Thymus (tissue), 11 donors: ENCODE results near the gene GORASP1. TPM values are rescaled to one million over a fixed set of nuclear protein-coding genes. Genes with fewer than 3 reads are reported as not detected.

Experiments
- DNase-seq, 9 donors: peaks; one replicate each; pipeline ENCODE4 v3.0.0-alpha.2; 2013; ENCODE audit warnings: low spot score in 9 of 9, low read depth in 6 of 9, missing footprints in 1 of 9
- H3K27ac ChIP-seq, 2 donors: one replicate each; pipeline ENCODE4 v1.5.1; 2013; ENCODE audit warnings: control low read depth in 1 of 2, low read depth in 1 of 2, low read length in 1 of 2, mild to moderate bottlenecking in 1 of 2, moderate library complexity in 1 of 2
- H3K27me3 ChIP-seq, 2 donors: one replicate each; pipeline ENCODE4 v1.5.1; 2013; ENCODE audit warnings: low read length in 1 of 2; ENCODE audit not compliant: control insufficient read depth in 2 of 2, insufficient read depth in 1 of 2
- H3K36me3 ChIP-seq, 2 donors: one replicate each; pipeline ENCODE4 v1.5.1; 2013; ENCODE audit warnings: low read length in 1 of 2, mild to moderate bottlenecking in 1 of 2, moderate library complexity in 1 of 2; ENCODE audit not compliant: control insufficient read depth in 2 of 2, insufficient read depth in 2 of 2
- H3K4me1 ChIP-seq, 2 donors: one replicate each; pipeline ENCODE4 v1.5.1; 2013; ENCODE audit warnings: low read length in 2 of 2; ENCODE audit not compliant: control insufficient read depth in 2 of 2, insufficient read depth in 2 of 2
- H3K4me3 ChIP-seq, 2 donors: one replicate each; pipeline ENCODE4 v1.5.1; 2013; ENCODE audit warnings: low read length in 2 of 2, control low read depth in 1 of 2, mild to moderate bottlenecking in 1 of 2
- H3K9me3 ChIP-seq, 2 donors: one replicate each; pipeline ENCODE4 v1.5.1; 2013; ENCODE audit warnings: low read length in 1 of 2, mild to moderate bottlenecking in 1 of 2; ENCODE audit not compliant: control insufficient read depth in 2 of 2, insufficient read depth in 1 of 2
- WGBS: extraction: QIAGEN DNeasy Blood & Tissue Kit; methylation state at CpG from one replicate; pipeline ENCODE4 v1.1.7; 2013; 5-methylcytosine and 5-hydroxymethylcytosine counted together
- polyA plus RNA-seq: library from polyadenylated mRNA; stranded (reverse); fragments of 200-250 nt; gene quantifications from one replicate; pipeline ENCODE4 v1.2.3, GENCODE V29; 2013
- total RNA-seq: library from RNA; stranded (reverse); fragments of 120-200 nt; gene quantifications from one replicate; pipeline ENCODE4 v1.2.4, GENCODE V29; 2013
- donor health status: healthy.

GORASP1 gene
- total and polyA plus RNA-seq, 2 donors: 19.7 to 26.2 TPM

DNA sequence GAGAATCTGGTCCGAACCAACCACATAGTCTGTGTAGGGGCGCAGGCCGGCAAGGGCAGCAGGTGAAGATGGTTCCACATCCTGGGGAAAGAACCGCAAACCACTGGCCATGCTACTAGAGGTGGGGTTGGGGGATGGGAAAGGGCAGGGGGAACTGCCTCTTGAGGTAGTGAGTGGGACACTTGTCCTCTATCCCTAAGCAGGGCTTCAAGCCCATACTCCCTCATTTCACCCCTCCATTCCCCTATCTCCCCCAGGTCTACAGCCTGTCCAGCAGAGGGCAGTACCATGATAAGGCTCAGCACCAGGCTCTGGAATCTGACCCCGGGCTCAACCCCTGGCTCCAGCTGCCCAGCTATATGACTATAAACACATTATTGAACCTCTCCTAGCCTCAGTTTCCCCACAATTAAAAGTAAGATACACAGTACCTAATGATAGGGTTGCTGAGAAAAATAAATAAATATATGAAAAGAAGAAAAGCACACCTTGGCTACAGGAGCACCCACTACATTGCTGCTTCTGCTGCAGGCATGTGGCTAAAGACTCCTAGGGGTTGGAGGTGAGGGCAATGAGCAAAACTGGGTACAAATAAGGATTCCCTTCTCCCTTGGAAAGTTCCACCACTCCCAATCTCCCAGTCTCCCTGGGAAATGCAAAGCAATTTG, 6.3 kb downstream of the GORASP1 start:
- Histone ChIP-seq H3K27me3 (no peaks in the 10 kb centered on the region), H3K4me1 (peaks cover 9 to 14% of the 10 kb centered on the region in 2 donors), H3K27ac (no peak overlapping the region), H3K9me3 (no peaks in the 10 kb centered on the region), H3K4me3 (no peak overlapping the region), H3K36me3 (peaks cover 43 to 44% of the 10 kb centered on the region in 2 donors)
- peak in 2 of 9 donors; percentile 46 to 49 for DNase-seq
- WGBS: 90% methylated on average over 5 of the region's 5 CpGs

DNA sequence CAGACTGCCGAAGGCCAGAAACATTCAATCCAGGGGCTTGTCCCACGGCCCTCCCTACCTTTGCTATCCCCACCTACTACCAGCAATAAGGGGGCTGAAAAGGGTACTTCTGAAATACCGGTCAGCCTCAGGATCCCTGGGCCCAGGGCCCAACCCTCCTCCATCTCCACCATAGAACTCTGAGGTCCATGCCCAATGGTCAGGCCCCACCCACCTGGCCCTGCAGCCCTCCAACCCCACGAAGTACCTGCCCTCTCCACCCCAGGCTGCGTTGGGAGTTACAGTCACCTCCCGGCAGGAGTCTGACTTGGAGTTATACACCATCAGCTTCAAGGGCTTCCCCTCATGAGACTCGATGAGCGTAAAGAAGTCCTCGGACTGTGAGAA, 6.9 kb downstream of the GORASP1 start:
- Histone ChIP-seq H3K9me3 (no peaks in the 10 kb centered on the region), H3K4me3 (no peak overlapping the region), H3K4me1 (peaks cover 3 to 7% of the 10 kb centered on the region in 2 donors), H3K36me3 (peaks cover 48 to 50% of the 10 kb centered on the region in 2 donors), H3K27me3 (no peaks in the 10 kb centered on the region), H3K27ac (no peak overlapping the region)
- no peak for DNase-seq
- WGBS: 98% methylated on average over 9 of the region's 9 CpGs

DNA sequence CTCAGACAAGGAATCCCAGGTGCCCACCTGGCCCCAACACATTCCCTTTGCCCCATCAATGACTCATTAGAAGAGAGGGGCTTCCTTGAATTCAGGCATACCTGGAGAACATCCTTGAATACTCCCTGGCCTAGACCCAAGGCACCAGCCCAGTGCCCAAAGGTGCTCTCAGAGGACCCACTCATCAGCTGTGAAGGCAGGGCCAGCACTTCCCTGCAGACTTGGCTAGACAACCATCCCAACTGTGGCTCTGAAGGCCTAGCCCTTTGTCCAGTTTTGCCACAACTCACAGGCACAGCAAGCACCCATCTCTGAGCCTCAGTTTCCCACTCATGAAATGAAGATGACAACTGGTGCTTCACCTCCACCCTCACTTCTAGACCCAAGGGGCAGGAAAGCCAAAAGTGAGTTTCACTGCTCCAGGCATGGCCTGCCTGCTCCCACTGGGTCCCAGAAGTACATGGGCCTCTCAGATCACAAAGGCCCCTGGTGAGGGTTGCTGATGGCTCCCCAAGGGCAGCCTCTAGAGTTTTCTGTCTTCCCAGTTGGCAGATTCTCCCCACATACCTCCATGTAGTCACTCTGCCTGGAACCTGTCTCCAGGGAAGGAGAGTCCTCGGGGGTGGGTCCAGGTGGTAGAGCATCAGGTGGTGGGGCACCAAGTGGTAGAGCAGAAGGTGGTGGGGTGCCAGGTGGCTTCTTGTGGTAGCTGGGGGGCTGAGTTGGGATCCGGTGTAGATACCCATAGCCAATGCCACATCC, 7.5 kb downstream of the GORASP1 start:
- H3K9me3 ChIP-seq: no peaks in the 10 kb centered on the region
- no peaks in the 10 kb centered on the region for H3K27me3 ChIP-seq
- peaks cover 0 to 1% of the 10 kb centered on the region in 2 donors for H3K4me1 ChIP-seq
- no peak overlapping the region for H3K27ac ChIP-seq
- H3K4me3 ChIP-seq: no peak overlapping the region
- H3K36me3 ChIP-seq: peaks cover 54 to 55% of the 10 kb centered on the region in 2 donors
- no peak for DNase-seq
- WGBS: 97% methylated on average over 2 of the region's 2 CpGs

DNA sequence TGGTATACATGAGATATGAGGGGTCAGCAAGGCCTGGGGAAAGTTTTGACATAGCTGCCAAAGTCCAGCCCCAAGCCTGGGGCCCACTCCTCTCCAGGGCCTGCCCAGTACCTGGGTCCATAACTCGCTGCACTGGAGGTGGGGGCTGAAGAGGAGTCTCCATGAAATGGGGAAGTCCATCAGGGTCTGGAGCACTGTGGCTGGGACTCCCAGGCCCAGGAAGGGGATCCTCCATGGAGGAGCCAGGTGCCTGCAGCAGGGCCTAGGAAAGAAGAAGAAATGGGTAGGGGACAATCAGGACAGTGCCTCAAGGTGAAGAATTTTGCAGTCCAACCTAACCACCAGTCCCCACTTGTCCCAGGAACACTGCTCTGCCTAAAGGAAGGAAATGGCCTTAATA, 8.2 kb downstream of the GORASP1 start:
- Histone ChIP-seq H3K4me1 (no peaks in the 10 kb centered on the region), H3K27ac (no peak overlapping the region), H3K36me3 (peaks cover 61 to 62% of the 10 kb centered on the region in 2 donors), H3K27me3 (no peaks in the 10 kb centered on the region), H3K9me3 (no peaks in the 10 kb centered on the region), H3K4me3 (no peak overlapping the region)
- DNase-seq: no peak
- 98% methylated on average over 1 of the region's 1 CpG for WGBS

DNA sequence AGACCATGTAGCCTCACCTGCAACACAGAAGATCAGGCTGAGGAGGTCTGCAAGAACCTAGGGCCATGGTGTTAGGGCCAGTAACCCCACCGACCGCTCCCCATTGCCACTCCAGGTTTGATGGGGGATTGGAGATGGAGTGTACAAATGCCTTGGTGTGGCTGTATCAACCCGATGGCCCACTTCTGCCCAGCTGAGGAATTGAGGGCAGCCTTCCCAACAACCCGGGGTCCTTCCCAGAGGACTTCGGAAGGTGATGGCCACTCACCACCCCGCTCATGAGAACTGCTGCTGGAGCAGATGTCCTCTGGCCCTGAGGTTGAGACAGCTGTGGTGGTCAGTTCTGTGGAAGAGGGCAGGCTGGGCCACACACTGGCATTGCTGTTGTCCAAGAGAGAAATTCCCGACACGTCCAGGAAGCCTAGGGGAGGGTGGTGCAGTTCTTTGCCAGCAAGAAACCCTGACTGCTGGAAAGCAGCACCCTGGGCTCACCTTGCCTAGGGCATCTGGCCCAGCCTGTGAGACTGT, 8.9 kb downstream of the GORASP1 start:
- Histone ChIP-seq H3K36me3 (peaks cover 66 to 68% of the 10 kb centered on the region in 2 donors), H3K27me3 (no peaks in the 10 kb centered on the region), H3K4me1 (no peaks in the 10 kb centered on the region), H3K27ac (no peak overlapping the region), H3K9me3 (no peaks in the 10 kb centered on the region), H3K4me3 (no peak overlapping the region)
- DNase-seq: no peak
- 97% methylated on average over 8 of the region's 8 CpGs for WGBS

DNA sequence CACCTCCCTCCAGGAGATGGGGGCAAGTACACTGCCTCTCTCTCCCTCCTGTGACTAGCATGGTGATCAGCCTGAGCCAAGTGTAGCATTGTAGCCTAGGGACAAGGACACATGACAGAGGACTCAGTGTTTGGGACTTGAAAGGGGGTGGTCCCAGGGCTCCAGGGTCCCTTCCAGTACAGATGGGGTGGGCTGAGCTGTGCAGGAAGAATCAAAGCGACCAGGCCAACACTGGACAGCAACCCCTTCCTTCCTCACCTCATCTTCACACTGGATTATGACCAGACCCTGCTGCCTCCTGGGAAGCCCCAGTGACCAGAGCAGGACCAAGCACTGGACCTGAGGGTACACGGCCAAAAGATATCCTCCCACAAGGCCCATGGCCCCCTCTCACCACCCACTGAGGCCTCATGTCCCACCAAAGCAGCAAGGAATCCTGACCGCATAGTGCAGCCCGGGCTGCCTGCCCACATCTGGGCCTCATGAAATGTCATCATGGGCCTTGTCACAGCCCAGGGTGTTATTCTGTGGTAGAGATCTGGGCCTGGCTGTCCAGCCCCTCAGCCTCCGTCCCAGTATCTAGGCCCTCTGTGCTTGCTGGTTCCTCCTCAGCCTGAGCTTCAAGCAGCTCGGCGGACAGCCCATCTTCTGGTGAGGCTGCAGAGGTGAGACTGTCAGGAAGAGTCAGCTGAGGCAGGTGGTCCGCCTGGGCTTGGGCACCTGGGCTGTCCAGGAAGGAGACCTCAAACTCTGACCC, 9.5 kb downstream of the GORASP1 start:
- Histone ChIP-seq H3K27me3 (no peaks in the 10 kb centered on the region), H3K9me3 (no peaks in the 10 kb centered on the region), H3K4me3 (no peak overlapping the region), H3K36me3 (peaks cover 71 to 74% of the 10 kb centered on the region in 2 donors), H3K4me1 (no peaks in the 10 kb centered on the region), H3K27ac (no peak overlapping the region)
- no peak for DNase-seq
- 98% methylated on average over 8 of the region's 8 CpGs for WGBS

DNA sequence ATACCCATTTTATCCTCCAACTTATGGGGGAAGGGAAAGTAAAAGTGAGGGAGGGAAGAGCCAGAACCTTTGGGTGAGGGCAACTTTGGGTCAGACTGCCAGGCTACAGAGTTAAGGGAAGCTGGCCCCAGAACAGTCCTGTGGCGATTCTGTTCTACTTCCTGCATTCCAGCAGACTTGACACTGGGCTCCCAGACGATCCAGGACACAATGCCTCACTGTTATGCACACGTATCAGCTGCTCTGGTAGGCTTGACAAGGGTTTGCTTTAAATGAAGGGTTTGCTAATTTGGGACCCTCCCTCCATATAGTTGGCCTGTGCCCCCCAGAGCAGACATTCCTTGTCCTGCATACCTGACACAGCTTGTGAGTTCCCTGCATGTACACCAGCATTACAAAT, 10.7 kb downstream of the GORASP1 start:
- WGBS: 90% methylated on average over 3 of the region's 3 CpGs
- Histone ChIP-seq H3K27ac (no peak overlapping the region), H3K27me3 (no peaks in the 10 kb centered on the region), H3K4me1 (no peaks in the 10 kb centered on the region), H3K4me3 (no peak overlapping the region), H3K9me3 (no peaks in the 10 kb centered on the region), H3K36me3 (peaks cover 77 to 85% of the 10 kb centered on the region in 2 donors)
- no peak for DNase-seq

DNA sequence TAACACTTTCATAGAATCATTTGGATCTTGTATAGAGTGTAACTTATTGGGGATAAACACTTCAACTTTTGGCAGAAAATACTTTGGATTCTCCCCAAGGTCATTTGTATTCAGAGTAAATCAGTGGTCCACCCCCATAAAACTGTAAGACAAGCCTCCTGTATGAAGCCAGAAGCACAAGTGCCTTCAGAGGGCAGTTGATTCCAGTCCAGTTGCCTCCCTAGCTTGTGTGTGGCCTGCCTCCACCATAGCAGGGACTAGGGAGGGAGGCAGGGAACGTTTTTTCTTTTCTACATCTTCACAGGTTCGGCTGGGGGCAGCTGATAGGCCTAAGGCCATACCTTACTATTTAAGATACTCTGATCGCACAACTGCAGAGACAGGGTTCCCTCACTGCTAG, 11.6 kb downstream of the GORASP1 start:
- 93% methylated on average over 3 of the region's 3 CpGs for WGBS
- no peaks in the 10 kb centered on the region for H3K9me3 ChIP-seq
- H3K4me1 ChIP-seq: no peaks in the 10 kb centered on the region
- no peak overlapping the region for H3K4me3 ChIP-seq
- DNase-seq: no peak
- peaks cover 75 to 90% of the 10 kb centered on the region in 2 donors for H3K36me3 ChIP-seq
- H3K27ac ChIP-seq: no peak overlapping the region
- H3K27me3 ChIP-seq: no peaks in the 10 kb centered on the region
